HepG2 (cell line): ENCODE data around the gene LEMD2. TPM values are rescaled to one million over a fixed set of nuclear protein-coding genes. Genes with fewer than 3 reads are reported as not detected.

Experiments used
- ATAC-seq: fragments of 200-7000 bp; cut with Tn5 transposase; 3 replicates; pipeline ENCODE4 v1.9.1; 2020; ENCODE audit warnings: mild to moderate bottlenecking, moderate library complexity
- BruUV-seq: library from RNA; stranded (reverse); fragments of 400-500 nt; replicated peaks from 2 replicates; lab custom pipeline; 2021; lab: Mats Ljungman, UMichigan
- CTCF ChIA-PET: fragments of 300-600 bp; formaldehyde crosslinking; extraction: SDS; loops from one replicate; lab custom pipeline; 2021; ENCODE audit warnings: low total read pairs, inconsistent platforms, low intra/inter-chr PET ratio; lab: Yijun Ruan, JAX
- POLR2A ChIA-PET: fragments of 350-600 bp; sonication (Branson Sonifier 250); formaldehyde crosslinking; loops from one replicate; lab custom pipeline; 2020; ENCODE audit warnings: antibody characterized with exemption, inconsistent platforms; lab: Yijun Ruan, JAX
- DNase-seq: peaks from one replicate; pipeline ENCODE4 v3.0.0-alpha.2; 2015; ENCODE audit warnings: low spot score
- FAIRE-seq: peaks from 3 replicates; lab custom pipeline; 2011; peaks lifted over from hg19 to GRCh38; lab: Jason Lieb, UNC
- H2AFZ ChIP-seq: one replicate; pipeline ENCODE4 v1.6.1; 2011; ENCODE audit warnings: low read length, inconsistent platforms
- H3K27ac ChIP-seq: fragments of 300-600 bp; 3 replicates; pipeline ENCODE4 v1.8.0; 2011; ENCODE audit warnings: mixed run types, mild to moderate bottlenecking, mixed read lengths, low read length, inconsistent platforms; ENCODE audit not compliant: insufficient read depth; ENCODE audit errors: extremely low read length
- H3K27me3 ChIP-seq, 2 experiments: fragments of 200-600 bp in 1 of 2; 2 replicates in 1 of 2; 3 replicates in 1 of 2; pipeline versions ENCODE4 v1.6.0 to v1.8.0; 2011; ENCODE audit warnings: low read length in 2 of 2, mild to moderate bottlenecking in 2 of 2, moderate library complexity in 2 of 2, inconsistent platforms in 1 of 2; ENCODE audit not compliant: insufficient read depth in 2 of 2, control insufficient read depth in 1 of 2
- H3K36me3 ChIP-seq, 2 experiments: fragments of 200-600 bp in 1 of 2; replicated peaks in 1 of 2; 2 replicates in 1 of 2; 3 replicates in 1 of 2; pipeline versions ENCODE4 v1.5.1 to v1.8.0; 2011; ENCODE audit warnings: low read length in 2 of 2, inconsistent platforms in 1 of 2; ENCODE audit not compliant: insufficient read depth in 2 of 2, control insufficient read depth in 1 of 2
- H3K4me1 ChIP-seq: 2 replicates; pipeline ENCODE4 v1.5.1; 2012; ENCODE audit warnings: low read length, inconsistent platforms; ENCODE audit not compliant: insufficient read depth
- H3K4me2 ChIP-seq: 2 replicates; pipeline ENCODE4 v1.6.0; 2011; ENCODE audit warnings: low read depth, low read length, inconsistent platforms
- H3K4me3 ChIP-seq, 3 experiments: fragments of 200-600 bp in 1 of 3; sonication (generic), shearing (Covaris generic) in 1 of 3; replicated peaks in 1 of 3; 2 replicates each; pipeline ENCODE4 v1.5.1; 2011 to 2016; ENCODE audit warnings: low read length in 3 of 3, inconsistent platforms in 2 of 3, low read depth in 2 of 3, mild to moderate bottlenecking in 2 of 3, control low read depth in 1 of 3, mixed read lengths in 1 of 3; ENCODE audit not compliant: insufficient read depth in 1 of 3
- H3K79me2 ChIP-seq: one replicate; pipeline ENCODE4 v1.6.1; 2011; ENCODE audit warnings: low read length, inconsistent platforms; ENCODE audit not compliant: insufficient read depth
- H3K9ac ChIP-seq: 2 replicates; pipeline ENCODE4 v1.6.0; 2011; ENCODE audit warnings: mild to moderate bottlenecking, low read depth, low read length, inconsistent platforms; ENCODE audit not compliant: insufficient read depth
- H3K9me3 ChIP-seq: 2 replicates; pipeline ENCODE4 v1.5.1; 2012; ENCODE audit warnings: mild to moderate bottlenecking, low read length
- H4K20me1 ChIP-seq: 2 replicates; pipeline ENCODE4 v1.6.0; 2011; ENCODE audit warnings: inconsistent platforms, mild to moderate bottlenecking, low read length, moderate library complexity; ENCODE audit not compliant: insufficient read depth
- AGO2 ChIP-seq: fragments of 200-400 bp; formaldehyde crosslinking; optimal IDR thresholded peaks from 2 replicates; pipeline ENCODE3; 2017; ENCODE audit warnings: mild to moderate bottlenecking, low read depth, low read length, moderate library complexity
- AKAP8 ChIP-seq: sonication (generic); formaldehyde crosslinking; IDR thresholded peaks from 2 replicates; pipeline ENCODE4 v1.5.1; 2020; ENCODE audit warnings: mild to moderate bottlenecking, missing genetic modification reagents
- KDM2A ChIP-seq: sonication (generic); formaldehyde crosslinking; IDR thresholded peaks from 2 replicates; pipeline ENCODE4 v1.4.0; 2020; ENCODE audit warnings: low read depth, missing genetic modification reagents, borderline replicate concordance
- NONO ChIP-seq, 2 experiments: fragments of 450-650 bp in 1 of 2; sonication (generic) in 1 of 2; formaldehyde crosslinking in 1 of 2; IDR thresholded peaks in 1 of 2; conservative IDR thresholded peaks in 1 of 2; 2 replicates each; pipeline versions ENCODE4 v1.6.1 to v1.8.0; 2017 to 2022; ENCODE audit warnings: mild to moderate bottlenecking in 1 of 2, missing genetic modification reagents in 1 of 2, moderate library complexity in 1 of 2
- PAF1 ChIP-seq: IDR thresholded peaks from 2 replicates; pipeline ENCODE4 v1.6.1; 2016; ENCODE audit warnings: missing genetic modification reagents, missing compliant biosample characterization
- SOX6 ChIP-seq, 2 experiments: fragments of 450-650 bp in 1 of 2; sonication (generic) in 1 of 2; formaldehyde crosslinking in 1 of 2; IDR thresholded peaks; 2 replicates each; pipeline versions ENCODE4 v1.4.0 to v1.6.1; 2017 to 2020; ENCODE audit warnings: antibody characterized with exemption in 1 of 2, mild to moderate bottlenecking in 1 of 2, missing genetic modification reagents in 1 of 2
- SSRP1 ChIP-seq: IDR thresholded peaks from 2 replicates; pipeline ENCODE4 v1.6.1; 2016; ENCODE audit warnings: control low read depth
- ZBTB2 ChIP-seq: sonication (generic); formaldehyde crosslinking; IDR thresholded peaks from 2 replicates; pipeline ENCODE4 v1.8.0; 2022; ENCODE audit warnings: low read depth, missing genetic modification reagents
- ZBTB38 ChIP-seq: sonication (generic); formaldehyde crosslinking; IDR thresholded peaks from 2 replicates; pipeline ENCODE4 v1.5.1; 2020; ENCODE audit warnings: mild to moderate bottlenecking, missing genetic modification reagents
- WGBS: methylation state at CpG from one replicate; pipeline ENCODE4 v1.1.6; 2017; ENCODE audit warnings: low lambda C conversion rate; 5-methylcytosine and 5-hydroxymethylcytosine counted together
- in situ Hi-C: cut with HindIII; loops from 2 replicates; pipeline ENCODE4 v1.10.0; 2017; ENCODE audit warnings: low pct_unique_long_range_greater_than_20kb; ENCODE audit not compliant: extremely low pct_ligation_motif_present
- intact Hi-C: fragments of 100-400 bp; cut with micrococcal nuclease; formaldehyde crosslinking; loops from one replicate; pipeline ENCODE4 v1.10.0; 2022; ENCODE audit not compliant: unreplicated experiment
- polyA plus RNA-seq, 8 experiments: library from polyadenylated mRNA; depleted of rRNA in 3 of 8; stranded (reverse) in 7 of 8; unstranded in 1 of 8; fragments of >200 nt; fragmentation: Illumina TruSeq in 4 of 8; extraction: Trizol in 4 of 8; gene quantifications; 2 replicates each; pipeline versions ENCODE4 v1.2.1 to v1.2.3, GENCODE V29; 2011 to 2016; ENCODE audit warnings: low read depth in 4 of 8, missing spikeins in 1 of 8, mixed read lengths in 1 of 8; ENCODE audit not compliant: insufficient read depth in 1 of 8
- total RNA-seq, 5 experiments: library from RNA; depleted of rRNA; stranded (reverse); fragments of >200 nt; fragmentation: Illumina TruSeq; extraction: Trizol; gene quantifications; 2 replicates each; pipeline ENCODE4 v1.2.3, GENCODE V29; 2016; ENCODE audit warnings: low read depth in 1 of 5

Gene LEMD2
- total and polyA plus RNA-seq, 2 of the 13 experiments (the other 11 are each of a cell fraction or from before 2014, with no cell fraction given): 45.2 to 62.9 TPM

GRCh38 chr6:33770124-33770832 is 18.7 kb downstream of the LEMD2 start:
- ATAC-seq (no peak), DNase-seq (no peak), FAIRE-seq (no peak)
- no peak overlapping the region for H2AFZ ChIP-seq
- H4K20me1 ChIP-seq: no peaks in the 10 kb centered on the region; the same call in 1 of the 2 replicates
- WGBS: 60% methylated on average over 14 of the region's 14 CpGs
- no peak overlapping the region for H3K4me3 ChIP-seq
- ChIA-PET POLR2A (interaction anchor here (1.0 to 1.3 kb wide), 3 partner anchors 12 to 59 kb away, joined by 3 to 9 read pairs (median 3); partner anchors contain the start of gene UQCC2), CTCF (no interaction called here)
- peaks cover 5% of the 10 kb centered on the region for H3K4me1 ChIP-seq
- BruUV-seq: no TSS peak
- peaks cover under 1 to 17% of the 10 kb centered on the region in 2 experiments; a peak in 3 of 5 replicates for H3K27me3 ChIP-seq
- TF ChIP-seq SOX6 (IDR thresholded peaks at IDR 0.05): no peak
- TF ChIP-seq SOX6 (CRISPR knock-in tag; IDR thresholded peaks at IDR 0.05): no peak
- peak; percentile 49; the same call in 1 of the 2 replicates for TF ChIP-seq ZBTB2 (CRISPR knock-in tag)
- TF ChIP-seq AGO2: peak; percentile 64
- 0 out of 2 replicates have a peak, but pooled peaks have one; percentile 19 for TF ChIP-seq PAF1
- no peak for TF ChIP-seq ZBTB38 (CRISPR knock-in tag)
- no peak for TF ChIP-seq NONO (IDR thresholded peaks at IDR 0.05)
- TF ChIP-seq NONO (CRISPR knock-in tag; conservative IDR thresholded peaks at IDR 0.05): 0 out of 2 replicates have a peak, but pooled peaks have one; percentile 35
- TF ChIP-seq SSRP1 (CRISPR knock-in tag): peak; percentile 93
- TF ChIP-seq KDM2A: peak; percentile 82; the same call in 1 of the 2 replicates
- TF ChIP-seq AKAP8: 0 out of 2 replicates have a peak, but pooled peaks have one; percentile 80
- intact Hi-C loops (no loop called here), in situ Hi-C loops (no loop called here)
- no peak overlapping the region for H3K9ac ChIP-seq
- peaks cover 17 to 25% of the 10 kb centered on the region in 2 experiments; a peak in 4 of 5 replicates for H3K36me3 ChIP-seq
- H3K9me3 ChIP-seq: no peaks in the 10 kb centered on the region
- H3K4me2 ChIP-seq: no peak overlapping the region
- H3K79me2 ChIP-seq: no peaks in the 10 kb centered on the region
- H3K27ac ChIP-seq: no peak overlapping the region
